Suppressor macrophage (primary cell): Measurements from ENCODE around the gene SMARCD1.

ENCODE experiments used
- DNase-seq, 4 experiments: peaks; one replicate each; pipeline ENCODE4 v3.0.0-alpha.2; 2020 to 2022

Gene SMARCD1

DNA sequence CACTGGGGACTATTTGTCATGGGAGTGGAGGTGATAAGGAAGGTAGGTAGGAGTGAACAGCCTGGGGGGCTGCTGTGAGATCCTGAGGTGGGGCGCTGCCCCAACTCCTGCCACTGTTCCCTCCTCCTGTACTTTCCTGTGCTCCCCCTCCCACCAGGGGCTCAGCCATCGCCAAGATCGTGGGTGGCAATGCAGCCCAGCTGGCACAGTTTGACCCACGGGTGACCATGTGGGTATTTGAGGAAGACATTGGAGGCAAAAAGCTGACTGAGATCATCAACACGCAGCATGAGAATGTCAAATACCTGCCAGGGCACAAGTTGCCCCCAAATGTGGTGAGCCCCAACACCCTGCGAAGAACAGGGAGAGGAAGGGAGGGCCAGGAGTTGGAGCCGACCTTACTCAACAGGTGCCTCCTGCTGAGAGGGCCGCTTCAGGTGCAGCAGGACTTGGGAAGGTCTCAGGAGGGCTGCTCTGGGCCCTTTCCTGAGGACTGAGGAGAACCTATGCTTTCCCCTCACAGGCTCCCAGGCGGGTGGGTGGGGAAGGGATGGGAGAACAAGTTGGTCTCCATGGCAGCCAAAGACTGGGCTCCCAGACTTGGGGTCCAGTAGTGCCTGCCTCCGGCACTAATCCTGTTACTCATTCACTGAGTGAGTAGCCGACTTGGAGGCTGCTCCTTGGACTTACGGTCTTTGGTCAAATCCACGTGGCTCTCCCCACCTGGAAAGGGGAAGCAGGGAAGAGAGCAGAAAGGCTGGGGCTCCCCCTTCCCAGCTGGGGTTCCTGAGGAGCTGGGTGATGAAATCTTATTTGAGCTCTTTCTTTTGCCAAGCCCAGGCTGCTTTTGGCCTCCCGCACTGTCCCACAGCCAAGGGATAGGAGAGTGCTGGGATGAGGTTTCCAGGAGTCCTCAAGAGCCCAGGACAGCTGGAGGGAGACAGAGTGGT is 19.6 kb downstream of the SMARCD1 start:
- peak in 3 of 4 experiments; percentile 24 to 53 (median 30) for DNase-seq

DNA sequence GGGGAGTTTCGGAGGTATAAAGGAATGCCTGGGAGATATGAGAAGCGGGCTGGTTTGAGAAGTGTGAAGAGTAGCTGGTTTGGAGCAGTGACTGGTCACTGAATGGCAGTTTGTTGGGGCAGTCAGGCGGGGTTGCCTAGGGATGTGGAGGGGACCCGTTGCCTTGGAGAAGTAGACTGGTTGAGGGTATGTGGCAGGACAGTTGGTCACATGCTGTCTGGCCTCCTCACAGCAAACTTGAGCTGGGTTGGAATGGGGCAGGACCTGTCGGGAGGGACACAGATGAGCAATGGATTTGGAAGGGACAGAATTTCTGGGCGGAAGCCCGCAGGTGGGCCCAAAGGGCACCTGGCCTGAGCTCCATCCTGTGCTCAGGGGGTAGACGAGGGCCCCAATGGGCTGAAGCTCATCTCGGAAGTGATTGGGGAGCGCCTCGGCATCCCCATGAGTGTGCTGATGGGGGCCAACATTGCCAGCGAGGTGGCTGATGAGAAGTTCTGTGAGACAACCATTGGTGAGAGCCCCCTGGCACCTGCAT is 20.8 kb downstream of the SMARCD1 start:
- no peak for DNase-seq

GRCh38 chr12:50106907-50107306 is 21.8 kb downstream of the SMARCD1 start:
- no peak for DNase-seq

DNA sequence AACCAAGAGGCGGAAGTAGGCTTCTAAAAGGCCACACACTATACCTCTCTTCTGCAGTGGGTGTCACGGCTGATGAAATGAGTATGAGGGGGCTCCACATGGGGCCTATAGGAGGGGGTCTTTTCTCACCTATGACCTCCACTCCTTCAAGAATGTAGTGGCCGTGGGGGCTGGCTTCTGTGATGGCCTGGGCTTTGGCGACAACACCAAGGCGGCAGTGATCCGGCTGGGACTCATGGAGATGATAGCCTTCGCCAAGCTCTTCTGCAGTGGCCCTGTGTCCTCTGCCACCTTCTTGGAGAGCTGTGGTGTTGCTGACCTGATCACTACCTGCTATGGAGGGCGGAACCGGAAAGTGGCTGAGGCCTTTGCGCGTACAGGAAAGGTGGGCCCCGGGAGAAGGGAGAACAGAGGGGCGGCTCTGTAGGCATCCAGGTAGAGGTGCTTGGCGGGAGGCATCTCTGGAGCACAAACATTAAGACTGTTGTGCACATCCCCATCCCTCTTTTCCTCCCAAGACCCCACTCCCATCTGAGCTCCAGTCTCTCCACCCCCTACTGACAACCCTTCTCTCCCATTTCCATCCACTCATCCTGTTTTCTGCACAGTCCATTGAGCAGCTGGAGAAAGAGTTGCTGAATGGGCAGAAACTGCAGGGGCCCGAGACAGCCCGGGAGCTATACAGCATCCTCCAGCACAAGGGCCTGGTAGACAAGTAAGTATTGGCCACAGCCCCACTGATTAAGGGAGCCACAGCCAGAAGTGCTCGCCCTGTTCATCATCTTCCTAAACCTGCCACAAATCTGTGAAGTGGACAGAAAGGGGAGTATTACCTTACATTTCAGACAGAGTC is 22.5 kb downstream of the SMARCD1 start:
- DNase-seq, result no peak

DNA sequence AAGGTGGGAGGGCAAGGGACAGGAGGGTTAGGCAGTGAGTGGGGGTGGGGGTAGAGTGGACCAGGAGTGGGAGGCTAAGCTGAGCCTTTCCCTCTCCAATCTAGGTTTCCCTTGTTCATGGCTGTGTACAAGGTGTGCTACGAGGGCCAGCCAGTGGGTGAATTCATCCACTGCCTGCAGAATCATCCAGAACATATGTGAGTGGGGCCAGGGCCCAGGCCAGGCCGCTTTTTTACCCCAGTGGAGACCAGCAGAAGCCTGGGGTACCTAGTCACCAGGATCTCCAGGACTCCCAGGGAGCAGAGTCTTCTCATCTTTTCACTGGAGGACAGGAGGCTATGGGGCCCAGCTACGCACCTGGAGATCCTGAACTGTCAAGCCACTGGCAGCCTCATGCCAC is 24.2 kb downstream of the SMARCD1 start:
- DNase-seq, result no peak

DNA sequence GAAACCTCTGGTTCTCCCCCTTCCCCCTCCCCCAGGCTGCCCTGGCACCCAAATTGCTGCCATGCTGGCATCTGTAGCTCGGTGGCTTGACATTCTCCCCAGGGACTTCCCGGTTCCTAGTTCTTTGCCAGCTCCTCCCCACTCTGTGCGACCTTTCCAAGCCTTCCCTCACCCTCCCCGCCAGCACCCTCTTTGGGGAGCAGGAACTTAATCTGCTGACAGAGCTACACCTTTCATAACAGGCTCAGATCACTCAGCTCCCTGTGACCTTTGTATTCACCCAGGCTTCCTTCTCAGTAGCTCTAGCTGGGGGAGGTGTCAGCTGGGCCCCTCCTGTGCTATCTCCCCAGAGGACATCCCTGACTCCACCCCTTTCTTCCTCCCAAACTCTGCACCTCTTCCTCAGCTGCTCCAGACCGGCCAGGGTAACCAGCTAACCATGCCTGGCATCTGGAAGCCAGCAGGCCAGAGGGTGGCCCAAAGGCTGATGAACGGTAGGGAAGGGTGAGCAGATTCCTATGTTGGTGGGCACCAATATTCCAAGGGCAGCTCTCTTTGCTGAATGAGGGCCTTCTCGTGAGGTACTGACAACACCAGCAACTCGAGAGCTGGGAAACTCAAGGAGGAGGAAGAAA is 25.1 kb downstream of the SMARCD1 start:
- DNase-seq, result peak; percentile 79 to 94 (median 90)

DNA sequence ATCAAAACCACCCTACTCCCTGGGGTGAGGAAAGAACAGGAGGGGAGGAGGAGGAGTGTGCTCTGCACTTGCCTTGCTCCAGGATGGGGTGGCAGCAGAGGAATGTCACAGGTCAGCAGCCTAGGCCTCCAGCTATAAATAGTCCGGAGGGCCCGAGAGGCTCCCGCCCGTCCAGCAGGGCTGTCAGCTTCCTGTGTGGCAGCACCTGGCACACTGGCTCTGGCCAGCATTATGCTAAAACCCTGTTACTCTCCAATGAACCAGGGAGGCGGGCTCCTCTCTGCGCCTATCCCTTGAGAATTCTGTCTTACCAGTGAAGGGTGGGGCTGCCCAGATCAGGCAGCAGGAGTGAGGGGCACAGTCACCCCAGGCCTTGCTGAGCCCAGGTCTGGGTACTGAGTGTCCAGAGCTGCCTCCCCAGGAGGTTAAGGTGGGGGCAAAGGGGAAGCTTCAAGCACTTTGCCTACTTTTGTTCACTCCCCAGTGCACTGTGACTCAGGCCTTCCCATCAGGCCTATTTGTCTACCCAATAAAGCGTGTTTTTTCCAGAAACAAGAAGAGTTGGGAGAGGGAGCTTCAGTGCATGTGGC is 25.7 kb downstream of the SMARCD1 start:
- DNase-seq, result peak; percentile 65 to 86 (median 80)

DNA sequence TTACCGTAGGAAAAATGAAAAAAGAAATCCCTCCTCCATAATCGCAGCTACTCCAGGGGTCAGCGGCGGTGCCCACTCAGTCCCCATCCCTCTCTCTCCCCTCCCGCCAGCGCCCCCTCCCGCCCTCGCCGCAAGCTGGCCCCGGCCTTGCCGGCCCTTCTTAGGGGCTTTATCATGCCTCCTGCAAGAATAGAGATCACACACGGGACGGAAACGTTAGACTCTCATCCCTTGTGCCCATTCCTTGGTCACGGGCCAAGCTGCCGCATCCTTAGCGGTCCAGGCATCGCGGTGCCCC is 26.2 kb downstream of the SMARCD1 start:
- no peak for DNase-seq

DNA sequence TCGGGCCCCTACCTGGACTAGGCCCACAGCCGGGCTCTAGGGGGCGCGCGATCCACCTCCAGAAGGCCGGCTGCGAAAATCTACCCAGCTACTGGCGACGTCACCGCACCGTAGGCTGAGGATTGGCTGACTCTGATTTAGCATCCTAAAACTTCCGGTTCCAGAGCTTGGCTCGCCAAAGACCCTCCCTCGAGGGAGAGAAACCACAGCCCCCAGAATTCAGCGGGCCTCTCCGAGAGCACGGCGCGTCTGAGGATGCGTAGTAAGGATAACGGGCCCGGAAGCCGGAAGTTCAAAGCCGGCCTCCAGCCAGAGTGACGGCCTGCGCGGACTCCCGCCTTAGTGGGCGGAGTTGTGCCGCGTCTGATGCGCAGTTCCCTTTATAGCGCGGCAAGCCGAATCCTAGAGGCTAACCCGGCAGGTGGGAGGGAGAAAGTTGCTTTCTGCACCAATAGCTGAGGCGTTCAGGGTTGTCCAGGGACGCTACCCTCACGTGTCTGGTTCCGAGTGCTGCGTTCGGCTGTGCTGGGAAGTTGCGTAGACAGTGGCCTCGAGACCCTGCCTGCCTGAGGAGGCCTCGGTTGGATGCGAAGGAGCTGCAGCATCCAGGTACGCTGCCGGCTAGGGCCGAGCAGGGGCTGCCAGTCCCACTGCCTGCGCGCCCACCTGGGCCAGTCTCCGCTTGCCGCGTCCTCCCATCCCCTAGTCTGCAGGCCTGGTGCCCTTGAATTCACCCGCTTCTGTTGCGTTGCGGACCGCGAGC is 26.7 kb downstream of the SMARCD1 start, which contains the start of gene COX14:
COX14 (plus strand) TSS at position 544 of the 763 bp plus-strand sequence. CDS start 7,808 bp downstream, outside the sequence.
- DNase-seq, result peak; percentile 99 to 100 (median 100)

GRCh38 chr12:50112456-50113218 is 27.5 kb downstream of the SMARCD1 start:
- peak; percentile 59 to 71 (median 67) for DNase-seq

- DNase-seq, result no peak
Observed at GRCh38 chr12:50117057-50117622, 32.0 kb downstream of the SMARCD1 start.

DNA sequence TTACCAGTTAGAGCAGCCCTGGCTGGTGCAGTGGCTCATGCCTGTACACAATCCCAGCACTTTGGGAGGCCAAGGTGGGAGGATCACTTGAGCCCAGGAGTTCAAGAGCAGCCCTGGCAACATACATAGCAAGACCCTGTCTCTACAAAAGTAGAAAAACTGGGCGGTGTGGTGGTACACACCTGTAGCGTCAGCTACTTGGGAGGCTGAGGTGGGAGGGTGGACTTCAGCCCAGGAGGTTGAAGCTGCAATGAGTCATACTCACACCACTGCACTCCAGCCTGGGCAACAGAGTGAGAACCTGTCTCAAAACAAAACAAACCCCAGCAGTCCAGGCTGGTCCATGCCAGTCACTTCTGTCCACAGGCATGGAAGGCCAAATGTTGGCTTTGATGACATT is 34.2 kb downstream of the SMARCD1 start:
- no peak for DNase-seq

DNA sequence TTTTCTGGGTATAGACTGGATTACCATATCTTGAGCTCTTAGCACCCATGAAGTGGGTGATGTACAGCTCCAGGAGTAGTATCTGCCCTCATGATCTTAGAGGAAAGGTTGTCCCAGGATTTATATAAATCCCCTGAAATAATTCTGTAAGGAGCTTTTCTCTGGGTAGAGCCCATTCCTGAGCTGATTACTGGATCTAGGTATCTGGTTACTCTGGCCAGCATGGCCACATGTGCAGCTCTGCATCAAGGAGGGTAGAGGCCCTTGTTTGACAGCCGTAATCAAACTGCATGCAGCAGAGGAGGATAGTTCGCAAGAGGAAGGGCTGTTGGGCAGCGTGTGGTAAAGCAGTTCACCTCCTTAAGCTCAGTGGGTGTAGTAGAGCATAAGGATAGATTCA is 35.4 kb downstream of the SMARCD1 start:
- no peak for DNase-seq

- DNase-seq, result no peak
Observed at GRCh38 chr12:50120953-50121352, 35.8 kb downstream of the SMARCD1 start.

DNA sequence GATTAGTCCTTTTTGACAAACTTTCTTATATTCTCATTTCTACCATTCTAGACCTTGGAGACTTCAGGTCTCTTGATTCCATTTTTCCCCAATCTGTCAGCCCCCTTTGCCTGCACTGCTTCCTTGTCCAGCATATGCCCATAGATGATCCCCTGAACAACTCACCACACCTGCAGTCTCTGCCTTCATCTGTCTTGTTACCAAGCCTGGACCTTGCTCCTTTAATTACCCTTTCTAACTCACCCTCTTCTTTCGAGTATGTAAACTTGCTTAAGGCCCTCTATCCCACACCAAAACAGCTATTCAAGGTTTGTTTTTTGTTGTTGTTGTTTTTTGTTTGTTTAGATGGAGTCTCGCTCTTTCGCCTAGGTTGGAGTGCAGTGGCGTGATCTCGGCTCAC is 36.5 kb downstream of the SMARCD1 start:
- no peak for DNase-seq

DNA sequence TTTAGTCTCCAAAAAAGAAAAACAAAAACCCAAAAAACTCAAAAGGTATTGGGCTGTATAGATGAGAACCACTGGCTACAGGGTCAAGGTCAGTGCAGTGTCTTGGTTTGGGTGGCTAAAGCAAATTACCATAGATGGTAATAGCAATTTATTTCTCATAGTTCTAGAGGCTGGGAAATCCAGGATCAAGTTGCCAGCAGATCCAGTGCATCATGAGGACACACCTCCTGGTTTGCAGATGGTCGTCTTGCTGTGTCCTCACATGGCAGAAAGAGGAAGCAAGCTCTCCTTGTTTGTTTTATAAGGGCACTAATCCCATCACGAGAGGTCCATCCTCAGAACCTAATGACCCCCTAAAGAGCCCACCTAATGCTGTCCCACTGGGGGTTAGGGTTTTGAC is 38.1 kb downstream of the SMARCD1 start:
- no peak for DNase-seq

DNA sequence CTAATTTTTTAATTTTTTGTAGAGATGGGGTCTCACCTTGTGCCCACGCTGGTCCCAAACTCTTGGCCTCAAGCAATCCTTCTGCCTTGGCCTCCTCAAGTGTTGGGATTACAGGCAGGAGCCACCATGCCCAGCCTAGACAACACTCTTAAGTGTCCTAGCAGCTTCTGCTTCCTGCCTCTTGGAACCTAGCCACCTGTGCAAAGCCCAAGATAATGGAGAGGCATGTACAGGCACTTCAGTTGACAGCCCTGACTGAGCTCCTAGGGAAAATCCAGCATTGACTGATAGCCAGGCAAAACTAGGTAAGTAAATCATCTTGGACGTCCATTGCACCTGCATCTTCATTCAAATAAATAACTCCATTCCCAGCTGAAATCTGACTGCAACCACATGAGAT is 42.4 kb downstream of the SMARCD1 start:
- no peak for DNase-seq

DNA sequence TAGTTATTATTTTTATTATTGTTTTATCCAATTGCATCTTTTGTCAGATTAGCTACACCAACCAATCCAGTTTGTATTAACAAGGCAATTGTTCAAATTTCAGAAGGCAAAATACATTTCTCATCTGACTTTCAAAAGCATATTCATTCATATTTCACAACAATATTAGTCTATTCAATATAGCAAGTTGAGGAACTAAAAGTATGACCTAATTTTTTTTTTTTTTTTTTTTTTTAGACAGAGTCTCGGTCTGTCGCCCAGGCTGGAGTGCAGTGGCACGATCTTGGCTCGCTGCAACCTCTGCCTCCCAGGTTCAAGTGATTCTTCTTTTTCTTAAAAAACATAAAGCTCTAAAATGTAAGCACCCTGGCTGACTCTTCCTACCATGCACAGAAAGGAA is 44.1 kb downstream of the SMARCD1 start:
- peak in 2 of 4 experiments; percentile 53 to 63 for DNase-seq

DNA sequence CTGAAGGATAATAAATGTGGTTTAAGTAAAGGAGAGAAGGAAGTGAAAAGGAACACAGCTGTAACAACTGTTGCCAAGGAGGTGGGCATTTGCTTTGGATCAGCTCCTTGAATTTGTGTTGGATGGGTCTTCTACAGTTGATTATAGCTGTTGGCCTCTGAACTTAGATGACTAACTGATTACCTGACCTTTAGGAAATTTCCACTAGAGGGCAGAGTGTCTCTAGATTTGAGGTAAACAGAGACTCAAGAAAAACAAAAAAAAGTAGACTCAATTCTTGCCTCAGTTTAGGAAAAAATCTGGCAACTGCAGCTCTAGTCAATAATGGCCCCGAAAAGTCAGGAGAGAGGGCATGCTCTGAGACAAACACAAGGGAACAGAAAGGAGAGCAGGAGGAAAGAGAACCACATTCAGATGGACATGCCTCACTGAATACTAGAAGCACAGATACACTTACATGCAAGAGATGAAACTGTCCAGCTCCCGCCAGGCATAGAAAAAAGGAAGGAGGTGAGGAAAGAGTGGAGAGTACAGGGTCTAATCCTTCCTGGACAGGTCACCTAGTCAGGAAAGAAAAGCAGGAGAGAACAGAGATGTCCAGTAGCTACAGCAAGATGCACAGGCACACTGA is 47.5 kb downstream of the SMARCD1 start:
- peak in 3 of 4 experiments; percentile 24 to 71 (median 41) for DNase-seq

DNA sequence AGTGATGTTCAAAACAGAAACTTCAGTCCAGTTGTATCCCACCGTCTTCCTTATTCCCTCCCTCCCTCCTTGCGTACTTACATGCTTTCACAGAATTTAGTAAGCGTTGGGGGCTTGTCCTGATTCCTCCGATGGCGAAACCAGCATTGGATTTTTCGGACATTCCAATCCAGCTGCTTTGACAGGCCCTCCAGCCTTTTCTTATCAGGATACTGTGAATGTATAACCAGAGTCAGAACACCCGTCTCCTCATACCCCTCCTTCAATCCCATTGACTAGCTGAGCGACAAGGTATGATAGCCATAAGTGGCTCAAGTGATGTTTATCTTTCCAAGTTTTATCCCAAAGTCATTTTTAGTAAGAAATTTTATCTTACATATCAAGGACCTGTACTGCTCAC is 57.9 kb downstream of the SMARCD1 start:
- no peak for DNase-seq
